ENCODE measurements around the gene GUCY1A2. TPM values are rescaled to one million over a fixed set of nuclear protein-coding genes. Genes with fewer than 3 reads are reported as not detected.

Gene GUCY1A2, protein sequence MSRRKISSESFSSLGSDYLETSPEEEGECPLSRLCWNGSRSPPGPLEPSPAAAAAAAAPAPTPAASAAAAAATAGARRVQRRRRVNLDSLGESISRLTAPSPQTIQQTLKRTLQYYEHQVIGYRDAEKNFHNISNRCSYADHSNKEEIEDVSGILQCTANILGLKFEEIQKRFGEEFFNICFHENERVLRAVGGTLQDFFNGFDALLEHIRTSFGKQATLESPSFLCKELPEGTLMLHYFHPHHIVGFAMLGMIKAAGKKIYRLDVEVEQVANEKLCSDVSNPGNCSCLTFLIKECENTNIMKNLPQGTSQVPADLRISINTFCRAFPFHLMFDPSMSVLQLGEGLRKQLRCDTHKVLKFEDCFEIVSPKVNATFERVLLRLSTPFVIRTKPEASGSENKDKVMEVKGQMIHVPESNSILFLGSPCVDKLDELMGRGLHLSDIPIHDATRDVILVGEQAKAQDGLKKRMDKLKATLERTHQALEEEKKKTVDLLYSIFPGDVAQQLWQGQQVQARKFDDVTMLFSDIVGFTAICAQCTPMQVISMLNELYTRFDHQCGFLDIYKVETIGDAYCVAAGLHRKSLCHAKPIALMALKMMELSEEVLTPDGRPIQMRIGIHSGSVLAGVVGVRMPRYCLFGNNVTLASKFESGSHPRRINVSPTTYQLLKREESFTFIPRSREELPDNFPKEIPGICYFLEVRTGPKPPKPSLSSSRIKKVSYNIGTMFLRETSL
- 1.3 and 1.4 TPM in 2 replicates for total RNA-seq

DNA sequence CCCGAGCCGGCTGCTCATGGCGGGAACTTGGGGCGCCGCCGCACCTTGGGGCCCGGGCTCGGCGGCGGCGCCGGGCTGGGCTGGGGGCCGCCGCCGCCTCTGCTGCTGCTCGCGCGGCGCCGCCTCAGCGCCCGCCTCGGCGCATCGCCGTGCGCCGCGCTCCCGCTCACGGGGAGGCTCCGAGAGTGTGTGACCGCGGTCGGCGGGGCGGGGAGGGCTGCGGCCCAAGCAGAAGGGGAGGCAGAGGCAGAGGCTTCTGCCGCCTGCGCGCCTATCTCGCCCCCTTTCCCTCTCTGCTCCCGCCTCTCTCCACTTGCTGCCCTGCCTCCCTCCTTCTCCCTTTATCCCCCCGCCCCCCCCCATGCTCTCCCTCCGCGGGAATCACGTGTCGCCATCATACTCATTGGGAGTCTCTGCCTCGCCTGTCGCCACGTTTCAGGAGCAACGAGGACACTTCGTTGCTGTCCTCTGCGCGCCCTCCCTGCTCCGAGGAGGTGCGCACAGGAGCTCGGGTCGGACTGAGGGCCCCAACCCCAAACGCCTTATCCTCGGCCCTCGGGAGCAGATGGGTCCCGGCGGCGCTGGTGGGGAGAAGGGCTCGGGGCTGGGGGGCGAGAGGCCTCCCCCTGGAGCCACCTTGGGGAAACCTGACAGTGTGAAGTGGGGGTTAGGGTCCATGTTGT is at the start of gene GUCY1A2:
Gene GUCY1A2 (minus strand): TSS at position 258 of the 683 bp plus-strand sequence. CDS start 421 bp downstream, outside the sequence.

All from vein endothelial cell (primary cell).